SIG-M5 treated with dmso at 0.1 percent for 504 hours (cell line): ENCODE results near the gene B4GALT5.
A peak's percentile ranks its signal among the peaks of the same experiment; 100 is the strongest.

Experiments
- DNase-seq: peaks from one replicate; lab custom pipeline; 2025; ENCODE audit not compliant: unreplicated experiment; lab: John Stamatoyannopoulos, UW

Gene B4GALT5

DNA sequence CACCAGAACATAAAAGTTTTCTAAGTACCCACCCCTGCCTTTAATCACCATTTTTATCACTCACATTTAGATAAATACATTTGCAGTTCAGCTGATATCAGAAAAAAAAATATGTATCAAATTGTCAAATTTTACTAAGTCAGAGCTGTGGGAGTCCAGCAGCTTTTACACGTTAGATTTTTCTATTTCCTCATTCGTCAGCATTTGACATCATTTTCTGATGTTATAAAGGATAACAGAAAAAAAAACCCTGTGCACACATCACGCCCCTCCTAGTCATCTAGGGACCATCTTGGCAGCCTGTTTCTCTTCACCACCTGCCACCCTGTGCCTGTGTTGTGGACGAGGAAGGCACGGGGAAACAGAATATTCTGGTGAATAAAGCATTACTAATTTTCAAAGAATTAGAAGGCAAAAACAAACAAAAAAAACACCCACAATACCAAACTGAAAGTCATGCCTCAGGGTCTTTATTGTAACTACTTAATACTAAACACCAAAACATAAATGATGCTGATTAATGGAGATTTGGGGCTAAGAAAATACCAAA, 12.4 kb downstream of the B4GALT5 start:
- DNase-seq: no peak

DNA sequence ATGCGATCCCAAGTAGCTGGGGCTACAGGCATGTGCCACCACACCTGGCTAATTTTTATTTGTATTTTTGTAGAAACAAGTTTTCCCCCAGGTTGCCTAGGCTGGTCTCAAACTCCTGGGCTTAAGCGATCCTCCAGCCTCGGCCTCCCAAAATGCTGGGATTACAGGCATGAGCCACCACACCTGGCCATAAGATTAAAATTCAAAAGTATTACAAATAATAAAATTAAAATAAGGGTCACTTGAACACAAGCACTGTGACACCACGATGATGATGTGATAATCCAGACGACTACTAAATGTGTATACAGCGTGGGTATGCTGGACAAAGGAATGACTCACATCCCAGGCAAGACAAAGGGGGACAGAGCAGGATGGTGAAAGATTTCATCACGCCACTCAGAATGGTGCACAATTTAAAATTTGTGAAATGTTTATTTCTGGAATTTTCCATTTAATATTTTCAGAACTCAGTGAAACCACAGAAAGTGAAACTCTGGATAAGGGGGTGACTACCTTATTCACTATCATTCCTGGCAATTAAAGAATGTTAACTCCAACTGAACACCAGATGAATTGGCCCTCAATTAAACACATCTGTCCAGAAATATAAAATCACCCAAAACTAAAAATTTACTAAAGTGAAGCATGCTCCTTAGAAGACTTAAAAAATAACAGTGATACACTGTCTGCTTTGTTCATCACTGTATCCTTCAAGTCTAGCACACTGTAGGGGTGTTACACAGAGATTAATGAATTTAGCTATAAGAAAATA, 13.1 kb downstream of the B4GALT5 start:
- peak; percentile 88 for DNase-seq

DNA sequence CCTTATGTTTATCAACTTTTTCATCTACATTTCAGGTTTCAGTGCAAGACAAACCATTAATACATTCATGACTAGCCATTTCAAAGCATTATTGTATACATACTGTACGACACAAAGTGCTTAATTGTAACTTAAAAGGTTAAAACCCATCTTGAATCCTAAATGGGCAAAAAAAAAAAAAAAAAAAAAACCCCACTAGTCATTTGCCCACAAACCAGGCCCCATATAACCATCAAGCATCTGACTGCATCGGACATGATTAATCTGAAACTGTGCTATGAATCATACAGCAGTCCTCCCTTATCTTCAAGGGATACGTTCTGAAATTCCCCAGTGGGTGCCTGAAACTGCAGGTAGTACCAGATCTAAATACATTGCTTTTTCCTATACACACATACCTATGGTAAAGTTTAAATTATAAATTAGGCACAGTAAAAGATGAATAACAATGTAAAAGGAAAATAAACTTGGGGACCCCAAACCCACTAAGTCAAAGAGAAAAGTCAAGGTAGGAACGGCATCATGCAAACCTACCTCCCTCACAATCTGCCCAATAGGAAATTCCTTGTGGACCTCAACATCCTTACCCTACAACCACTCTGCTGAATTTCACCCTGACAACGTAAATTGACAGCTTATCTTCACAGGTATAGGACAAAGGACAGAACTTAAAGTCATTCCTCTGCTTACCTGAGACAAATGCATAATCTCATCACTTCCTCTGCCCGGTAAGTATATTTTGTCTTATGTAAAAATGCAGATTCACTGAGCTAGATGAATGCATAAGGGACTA, 14.3 kb downstream of the B4GALT5 start:
- DNase-seq: no peak

DNA sequence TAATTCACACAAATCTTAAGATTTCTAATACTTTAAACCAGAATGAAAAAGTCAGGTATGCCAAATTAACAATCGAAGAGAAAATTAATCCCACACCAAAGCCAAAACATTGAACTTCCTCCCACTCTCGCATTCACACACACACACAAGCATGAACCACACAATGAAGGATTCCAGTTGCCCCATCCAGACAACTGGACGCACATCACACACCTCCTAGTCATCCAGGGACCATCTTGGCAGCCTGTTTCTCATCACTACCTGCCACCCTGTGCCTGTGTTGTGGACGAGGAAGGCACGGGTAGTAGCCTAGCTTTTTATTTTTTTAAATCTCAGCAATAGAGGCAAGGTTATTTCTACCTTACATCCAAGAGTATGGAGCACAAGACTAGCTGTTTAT, 15.2 kb downstream of the B4GALT5 start:
- no peak for DNase-seq

DNA sequence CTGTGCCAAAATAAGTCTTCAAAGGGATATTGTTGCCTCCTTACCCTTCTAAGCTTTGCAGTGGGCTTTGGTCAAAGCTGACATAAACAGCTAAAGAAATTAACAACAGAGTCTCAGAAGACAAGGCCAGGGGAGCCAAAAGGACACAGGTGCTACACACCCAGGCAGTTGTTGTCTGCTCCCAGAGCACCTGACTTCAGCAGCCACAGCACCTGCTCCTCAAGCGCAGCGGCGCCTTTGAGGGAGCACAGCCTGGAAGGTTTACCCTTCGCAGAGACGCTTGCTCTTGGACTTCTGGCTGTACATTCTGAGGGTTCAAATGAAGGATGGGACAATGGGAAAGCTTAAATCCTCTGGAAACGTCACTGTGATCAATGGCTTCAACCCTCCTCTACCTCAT, 16.6 kb downstream of the B4GALT5 start:
- no peak for DNase-seq

DNA sequence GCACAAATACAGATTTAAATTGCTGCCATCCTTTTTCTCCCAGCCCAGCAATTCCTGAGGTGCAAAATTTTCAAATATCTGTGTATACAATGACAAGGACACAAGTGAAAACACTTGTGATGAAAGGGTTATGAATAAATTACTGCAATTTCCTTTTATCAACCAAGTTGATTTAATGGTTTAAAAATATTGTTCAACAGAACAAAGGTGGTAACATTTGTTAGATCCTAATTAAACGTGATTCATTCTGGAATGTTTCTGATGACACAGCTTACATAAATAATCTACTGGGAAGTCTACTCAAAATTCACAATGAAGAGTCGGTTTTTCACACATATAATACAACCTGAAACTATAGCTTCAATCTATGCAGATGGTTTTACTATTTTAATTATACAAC, 17.1 kb downstream of the B4GALT5 start:
- no peak for DNase-seq

DNA sequence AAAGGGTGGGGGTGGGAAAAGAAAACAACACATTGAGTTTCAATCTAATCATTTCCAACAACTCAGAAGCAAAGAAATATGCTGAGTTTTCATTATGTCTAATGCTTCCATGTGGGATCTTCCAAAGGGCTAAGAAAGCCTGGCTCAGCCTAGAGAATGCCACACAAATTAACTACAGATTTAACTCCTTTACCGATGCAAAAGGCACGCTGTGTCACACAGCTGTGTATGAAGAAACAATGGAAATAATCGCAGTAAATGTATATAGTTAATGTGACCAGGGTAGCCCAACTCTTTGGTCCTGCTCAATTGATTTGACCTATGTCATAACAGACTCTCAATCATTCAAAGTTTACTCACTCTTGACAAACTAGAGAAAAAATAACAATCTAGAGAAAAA, 17.8 kb downstream of the B4GALT5 start:
- no peak for DNase-seq

DNA sequence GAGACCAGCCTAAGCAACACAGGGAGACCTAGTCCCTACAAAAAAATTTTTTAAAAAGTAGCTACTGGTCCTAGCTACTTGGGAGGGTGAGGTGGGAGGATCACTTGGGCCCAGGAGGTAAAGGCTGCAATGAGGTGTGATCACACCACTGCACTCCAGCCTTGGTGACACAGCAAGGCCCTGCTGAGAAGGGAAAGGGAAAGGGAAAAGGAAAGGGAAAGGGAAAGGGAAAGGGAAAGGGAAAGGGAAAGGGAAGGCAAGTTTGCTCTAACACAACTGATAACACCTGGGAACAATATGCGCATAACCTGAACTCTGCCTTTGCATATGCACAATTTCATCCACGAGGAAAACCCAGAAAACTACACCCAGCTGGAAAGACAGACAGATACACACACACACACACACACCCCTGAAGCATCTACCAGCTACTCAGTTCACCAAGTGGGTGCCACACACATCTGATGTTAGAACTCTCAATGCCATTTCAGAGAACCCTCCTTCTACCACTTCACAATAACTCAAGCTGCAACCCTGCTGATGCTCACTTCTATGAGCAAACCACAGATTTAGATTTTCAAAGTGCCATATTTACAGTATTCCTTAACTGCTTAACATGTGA, 19.1 kb downstream of the B4GALT5 start:
- DNase-seq: no peak

DNA sequence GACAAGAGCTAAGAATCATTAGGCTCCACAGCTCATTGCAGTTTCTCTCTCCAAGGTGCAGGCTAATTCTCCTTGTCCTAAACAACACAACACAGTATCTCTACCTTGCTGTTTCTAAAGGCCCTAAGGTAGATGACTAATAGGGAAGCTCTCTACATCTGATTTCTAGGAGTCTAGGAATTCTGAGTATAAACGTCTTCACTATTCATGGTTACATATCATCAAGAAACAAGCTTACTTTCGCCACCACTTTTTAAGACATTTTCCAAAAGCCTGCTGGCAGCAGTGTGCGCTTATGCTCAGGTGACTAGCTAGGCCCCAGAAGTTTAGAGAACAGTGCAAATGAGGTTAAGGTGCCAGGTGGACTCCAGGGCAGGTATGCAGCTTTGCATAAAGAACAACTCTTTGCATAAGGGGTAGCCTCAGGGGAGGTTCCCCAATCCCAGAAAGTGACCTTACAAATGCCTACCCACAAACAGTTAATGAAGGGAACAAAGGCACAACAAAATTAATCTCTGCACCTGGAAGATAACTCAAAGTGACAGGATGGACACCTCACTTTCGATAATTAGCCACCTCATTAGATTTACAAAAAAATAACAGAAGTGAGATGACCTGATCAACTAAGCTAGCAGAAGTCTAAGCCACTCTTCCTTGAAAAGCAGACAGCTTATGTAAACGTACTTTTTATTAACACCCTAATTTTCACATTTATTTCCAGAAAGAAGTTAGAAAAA, 20.1 kb downstream of the B4GALT5 start:
- DNase-seq: no peak

DNA sequence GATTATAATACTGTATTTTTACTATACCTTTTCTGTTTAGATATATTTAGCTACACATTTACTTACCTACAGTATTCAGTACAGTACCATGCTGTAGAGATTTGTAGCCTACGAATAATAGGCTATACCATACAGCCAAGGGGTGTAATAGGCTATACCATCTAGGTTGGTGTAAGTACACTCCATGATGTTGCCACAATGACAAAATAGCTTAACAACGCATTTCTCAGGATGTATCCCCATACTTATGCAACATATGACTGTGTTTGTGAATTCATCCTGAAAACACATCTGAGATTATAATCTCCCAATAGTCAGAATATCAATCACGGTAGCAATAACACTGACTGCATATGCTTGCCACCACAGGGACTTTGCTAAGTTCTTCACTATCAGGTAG, 20.7 kb downstream of the B4GALT5 start:
- no peak for DNase-seq

DNA sequence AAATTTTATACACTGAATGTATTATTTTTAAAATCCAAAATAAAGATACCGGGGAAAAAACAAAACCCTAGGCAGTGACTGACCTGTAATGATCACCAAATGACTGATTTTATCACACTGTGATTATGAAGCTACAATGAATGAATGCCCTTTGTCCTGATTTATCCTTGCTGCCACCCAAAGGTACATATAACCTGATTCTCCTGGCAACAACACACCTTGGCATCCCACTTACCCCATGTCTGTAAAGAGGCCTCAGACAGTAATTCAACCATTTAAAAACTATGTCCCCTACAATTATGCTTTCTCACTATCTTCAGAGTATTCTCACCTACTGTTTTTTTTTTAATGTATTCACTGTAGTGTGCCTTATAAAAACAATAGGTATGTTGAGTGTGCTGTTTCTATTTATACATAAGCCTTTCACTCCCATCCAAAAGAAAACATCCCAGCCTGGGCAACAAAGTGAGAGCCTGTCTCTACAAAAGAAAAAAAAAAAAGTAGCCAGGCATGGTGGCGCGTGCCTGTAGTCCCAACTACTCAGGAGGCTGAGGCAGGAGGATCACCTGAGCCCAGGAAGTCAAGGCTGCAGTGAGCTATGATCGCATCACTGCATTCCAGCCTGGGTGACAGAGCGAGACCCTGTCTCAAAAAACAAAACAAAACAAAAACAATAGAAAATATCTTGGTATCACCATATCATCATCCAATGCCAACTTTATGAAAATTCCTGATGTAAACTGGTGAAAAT, 21.7 kb downstream of the B4GALT5 start:
- DNase-seq: no peak

DNA sequence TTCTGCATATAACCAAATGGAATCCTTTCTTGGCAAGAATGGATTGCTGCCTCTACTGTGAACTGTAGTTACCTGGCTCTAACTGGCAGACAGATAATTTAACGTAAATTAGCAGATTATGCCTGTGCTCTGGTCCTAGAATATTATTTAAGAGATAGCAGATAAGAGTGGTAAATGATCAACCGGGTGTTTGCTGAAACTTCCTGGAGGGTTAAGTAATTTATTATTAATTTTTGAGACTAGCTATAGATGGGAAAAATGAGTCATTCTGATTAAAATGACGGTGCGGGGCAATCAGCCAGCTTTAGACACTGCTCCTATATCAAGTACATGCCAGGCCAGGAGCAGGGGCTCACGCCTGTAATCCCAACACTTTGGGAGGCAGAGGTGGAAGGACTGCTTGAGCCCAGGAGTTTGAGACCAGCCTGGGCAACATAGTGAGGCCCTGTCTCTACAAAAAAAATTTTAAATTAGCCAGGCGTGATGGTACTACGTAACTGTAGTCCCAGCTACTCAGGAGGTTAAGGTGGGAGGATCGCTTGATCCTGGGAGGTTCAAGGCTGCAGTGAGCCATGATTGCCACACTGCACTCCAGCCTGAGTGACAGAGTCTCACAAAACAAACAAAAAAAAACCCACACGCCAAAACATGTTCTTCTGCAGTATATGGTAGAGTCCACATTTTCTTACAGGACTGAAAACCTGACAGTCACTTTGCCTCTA, 22.6 kb downstream of the B4GALT5 start:
- peak; percentile 31 for DNase-seq

DNA sequence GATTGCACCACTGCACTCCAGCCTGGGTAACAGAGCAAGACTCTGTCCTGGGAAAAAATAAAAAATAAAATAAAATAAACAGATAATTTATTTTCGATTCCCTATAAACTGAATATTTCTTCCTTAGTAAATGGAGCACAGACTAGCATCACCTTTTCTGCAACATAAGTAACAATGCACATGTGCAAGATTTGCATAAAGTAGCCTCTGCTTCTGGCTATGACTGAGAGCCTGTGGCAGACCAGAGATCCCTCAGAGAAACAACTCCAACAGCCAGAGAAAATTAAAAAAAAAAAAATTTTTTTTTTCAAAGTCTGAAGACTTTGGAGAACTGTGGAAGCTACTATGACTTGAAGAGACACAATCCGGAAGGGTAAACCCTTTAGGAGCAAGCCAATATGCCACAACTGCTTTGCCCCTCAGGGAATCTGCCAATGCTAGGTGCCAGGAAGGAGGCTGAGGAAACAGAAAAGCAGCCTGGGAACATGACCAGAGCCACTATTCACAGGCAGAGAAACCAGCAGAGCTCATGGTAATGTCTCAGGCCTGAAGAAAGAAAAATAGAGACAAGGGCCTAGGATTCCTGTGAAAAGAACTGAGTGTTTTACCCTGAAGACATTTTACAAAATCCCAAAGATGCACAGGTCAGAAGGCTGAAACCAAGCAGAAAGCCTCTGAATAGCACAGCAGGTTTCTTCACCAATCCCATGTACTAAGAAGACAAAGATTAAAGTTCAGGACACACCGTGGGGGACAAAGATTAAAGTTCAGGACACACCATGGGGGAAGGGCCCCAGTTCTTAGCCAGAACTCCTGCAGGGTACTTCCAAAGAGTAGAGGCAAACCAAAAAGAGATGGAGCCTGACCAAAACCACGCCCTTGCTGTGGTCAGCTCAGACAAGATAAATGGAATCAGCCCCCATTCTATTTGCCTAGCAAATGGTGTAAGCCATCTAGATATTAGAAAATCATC, 25.8 kb downstream of the B4GALT5 start:
- no peak for DNase-seq

DNA sequence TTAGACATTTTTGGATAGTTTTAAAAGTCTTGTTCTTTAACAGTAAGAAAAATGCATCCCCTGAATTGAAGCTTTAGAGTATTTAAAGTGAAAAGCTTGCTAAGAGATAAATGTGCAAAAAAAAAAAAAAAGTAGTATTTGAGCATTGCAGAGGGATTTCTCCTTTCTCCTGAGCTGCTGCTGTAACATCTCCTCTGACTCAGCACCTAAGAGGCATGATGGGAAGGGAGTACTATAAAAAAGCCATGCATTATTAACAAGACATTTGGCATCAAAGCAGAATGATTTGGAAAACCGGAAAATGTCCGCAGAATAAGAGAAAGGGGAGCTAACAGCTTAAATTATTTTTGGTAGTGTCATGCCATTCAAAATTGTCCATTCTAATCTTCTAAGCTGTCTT, 27.9 kb downstream of the B4GALT5 start:
- peak; percentile 50 for DNase-seq

DNA sequence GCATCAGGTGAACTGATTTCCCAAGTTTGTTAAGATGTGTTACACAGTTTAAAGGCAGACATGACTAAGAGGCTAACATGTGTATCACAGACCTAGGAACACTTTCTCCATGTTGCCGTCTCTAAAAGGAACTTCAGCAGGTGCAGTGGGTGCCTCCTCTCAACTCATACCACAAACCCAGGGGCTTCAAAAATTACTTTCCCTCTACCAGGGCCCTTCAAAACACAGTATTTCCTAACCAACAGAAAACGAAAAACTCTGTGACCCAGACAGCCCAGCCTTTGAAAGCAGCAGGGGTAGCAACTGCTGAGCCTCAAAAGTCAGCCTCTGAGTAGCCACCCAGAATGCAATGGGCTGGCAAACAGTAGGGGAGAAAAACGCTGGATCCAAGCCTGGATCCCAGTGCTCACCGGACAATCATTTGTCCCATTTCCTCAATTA, 28.5 kb downstream of the B4GALT5 start:
- DNase-seq: peak; percentile 65

DNA sequence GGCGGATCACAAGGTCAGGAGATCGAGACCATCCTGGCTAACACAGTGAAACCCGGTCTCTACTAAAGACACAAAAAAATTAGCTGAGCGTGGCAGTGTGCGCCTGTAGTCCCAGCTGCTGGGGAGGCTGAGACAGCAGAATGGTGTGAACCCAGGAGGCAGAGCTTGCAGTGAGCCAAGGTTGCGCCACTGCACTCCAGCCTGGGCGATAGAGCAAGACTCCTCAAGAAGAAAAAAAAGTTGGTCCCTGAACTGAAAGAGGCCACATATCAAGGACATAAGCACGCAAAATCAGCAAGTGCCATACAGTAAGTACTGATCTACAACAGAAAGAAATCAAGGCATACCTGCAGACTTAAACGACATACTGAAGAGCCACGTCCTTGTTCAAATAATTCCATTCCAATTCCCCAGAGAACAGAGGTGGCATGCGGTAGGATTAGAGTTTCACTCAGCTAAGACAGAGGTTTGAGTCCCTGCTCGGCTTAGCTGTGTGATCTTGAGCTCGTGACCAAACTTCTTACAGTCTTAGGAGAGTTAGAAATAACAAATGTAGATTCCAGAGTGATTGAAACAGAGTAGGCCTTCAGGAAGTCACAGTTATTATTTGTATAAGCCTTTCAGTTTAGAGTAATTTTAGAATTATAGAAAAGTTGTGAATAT, 29.2 kb downstream of the B4GALT5 start:
- no peak for DNase-seq

DNA sequence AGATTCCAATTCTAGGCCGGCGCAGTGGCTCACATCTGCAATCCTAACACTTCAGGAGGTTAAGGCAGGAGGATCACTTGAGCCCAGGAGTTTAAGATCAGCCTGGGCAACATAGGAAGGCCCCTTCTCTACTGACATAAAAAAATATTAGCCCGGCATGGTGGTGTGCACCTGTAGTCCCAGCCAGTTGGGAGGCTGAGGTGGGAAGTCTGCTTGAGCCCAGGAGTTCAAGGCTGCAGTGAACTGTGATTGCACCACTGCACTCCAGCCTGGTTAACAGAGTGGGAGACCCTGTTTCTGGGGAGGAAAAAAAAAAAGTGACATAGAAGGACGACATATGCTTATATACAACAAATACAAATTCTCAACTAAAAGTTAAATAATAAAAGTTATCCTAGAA, 30.9 kb downstream of the B4GALT5 start:
- DNase-seq: no peak

DNA sequence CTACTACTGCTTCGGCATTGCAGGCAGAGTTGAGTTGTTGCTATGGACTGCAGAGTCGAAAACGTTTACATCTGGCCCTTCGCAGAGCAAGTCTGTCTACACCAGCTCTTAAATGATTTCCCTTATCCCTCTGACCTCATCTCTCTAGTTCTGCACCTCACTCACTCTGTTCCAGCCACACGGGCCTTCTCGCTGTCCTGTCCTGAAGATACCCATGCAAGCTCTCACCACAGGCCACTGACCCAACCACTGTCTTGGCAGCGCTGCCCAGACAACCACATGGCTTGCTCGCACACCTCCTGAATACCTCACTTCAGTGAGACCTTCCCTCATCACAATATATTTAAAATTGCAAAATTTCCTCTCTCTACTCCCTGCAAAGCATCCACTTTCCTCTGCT, 31.4 kb downstream of the B4GALT5 start:
- DNase-seq: no peak
